Keratinocyte (primary cell): ENCODE results near the gene CAPN5.

Experiments used
- CTCF ChIP-seq, 3 experiments: IDR thresholded peaks in 1 of 3; conservative IDR thresholded peaks in 1 of 3; optimal IDR thresholded peaks in 1 of 3; 2 replicates in 2 of 3; 3 replicates in 1 of 3; pipeline versions ENCODE3 to v1.5.1; 2011; ENCODE audit warnings: low read length in 3 of 3, mild to moderate bottlenecking in 3 of 3, moderate library complexity in 2 of 3, control low read depth in 1 of 3, inconsistent platforms in 1 of 3; ENCODE audit not compliant: insufficient read depth in 2 of 3; ENCODE audit errors: extremely low read depth in 1 of 3
- EZH2 ChIP-seq: IDR thresholded peaks from one replicate; pipeline ENCODE4 v1.6.1; 2012; ENCODE audit warnings: inconsistent platforms, mild to moderate bottlenecking, low read length, moderate library complexity

DNA sequence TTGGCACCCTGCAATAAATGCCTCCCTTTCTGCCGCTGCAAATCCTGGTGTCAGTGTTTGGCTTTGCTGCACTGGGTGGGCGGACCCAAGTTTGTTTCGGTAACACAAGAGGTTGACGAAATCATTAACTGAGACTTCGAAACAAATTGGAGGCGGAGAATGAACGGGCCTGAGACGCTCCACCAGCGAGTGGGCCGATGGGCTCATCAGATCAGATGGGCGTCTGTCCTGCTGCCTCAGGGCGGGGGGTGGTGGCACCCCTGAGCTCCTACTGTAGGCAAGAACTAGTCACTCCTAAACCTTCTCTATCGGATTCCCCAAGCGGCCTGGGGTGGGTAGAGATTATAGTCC lies 918 bp upstream of the CAPN5 start:
- TF ChIP-seq EZH2 (no peak), CTCF (optimal IDR thresholded peaks at IDR 0.05 in 1 of 3, IDR thresholded peaks at IDR 0.05 in 1 of 3, conservative IDR thresholded peaks at IDR 0.05 in 1 of 3; ENCODE audit: extremely low read depth in 1 of 3, insufficient read depth in 2 of 3, low read length in 3 of 3) (no peak)
